DMS153 treated with DMSO at 0.1 percent for 48 hours (cell line): ENCODE data around the gene ARID5A.
A peak's percentile ranks its signal among the peaks of the same experiment; 100 is the strongest.
"Not testable (repeated sequence)": the region's sequence is repeated elsewhere in the genome, so short reads cannot be mapped to it uniquely, and the experiment has no call there.

Experiments
- DNase-seq: peaks from one replicate; lab custom pipeline; 2025; ENCODE audit not compliant: unreplicated experiment; lab: John Stamatoyannopoulos, UW

Gene ARID5A

GRCh38 chr2:96536445-96537065, at the start of gene ARID5A:
Gene ARID5A (plus strand): TSS chr2:96536752. CDS start chr2:96536827, 75 bp downstream.
- DNase-seq, result peak; percentile 52

GRCh38 chr2:96489261-96489660, 47.3 kb upstream of the ARID5A start:
- DNase-seq, result no peak

GRCh38 chr2:96489663-96490062, 46.9 kb upstream of the ARID5A start:
- no peak for DNase-seq

GRCh38 chr2:96491860-96492497, 44.6 kb upstream of the ARID5A start:
- DNase-seq, result no peak

GRCh38 chr2:96493072-96493471, 43.5 kb upstream of the ARID5A start:
- DNase-seq, result no peak

GRCh38 chr2:96494188-96494587, 42.4 kb upstream of the ARID5A start:
- no peak for DNase-seq

- DNase-seq, result no peak
Measured at GRCh38 chr2:96495982-96496629, 40.4 kb upstream of the ARID5A start.

GRCh38 chr2:96498021-96498431, 38.5 kb upstream of the ARID5A start:
- DNase-seq, result no peak

GRCh38 chr2:96498611-96499010, 37.9 kb upstream of the ARID5A start:
- DNase-seq, result not testable (repeated sequence)

- DNase-seq, result no peak
Measured at GRCh38 chr2:96499061-96499960, 37.2 kb upstream of the ARID5A start.

- DNase-seq, result no peak
Measured at GRCh38 chr2:96500385-96501066, 36.0 kb upstream of the ARID5A start.

- no peak for DNase-seq
Measured at GRCh38 chr2:96501471-96501874, 35.1 kb upstream of the ARID5A start.

- DNase-seq, result no peak
Measured at GRCh38 chr2:96501886-96502810, 34.4 kb upstream of the ARID5A start.

- DNase-seq, result no peak
Measured at GRCh38 chr2:96502891-96503636, 33.5 kb upstream of the ARID5A start.

GRCh38 chr2:96503637-96504243, 32.8 kb upstream of the ARID5A start:
- no peak for DNase-seq

- DNase-seq, result no peak
Measured at GRCh38 chr2:96505231-96505889, 31.2 kb upstream of the ARID5A start, which contains the start of gene NEURL3. Gene NEURL3 (minus strand): TSS chr2:96505357. CDS start chr2:96505286, 71 bp downstream.

GRCh38 chr2:96506016-96506906, 30.3 kb upstream of the ARID5A start:
- no peak for DNase-seq
